ENCODE measurements around the gene ATP9B. TPM values are rescaled to one million over a fixed set of nuclear protein-coding genes. Genes with fewer than 3 reads are reported as not detected.
A peak's percentile ranks its signal among the peaks of the same experiment; 100 is the strongest.

The ATP9B gene
- polyA plus RNA-seq, 1 of the 3 experiments (the other 2 are of a cell fraction), result 11.2 TPM

- Histone ChIP-seq H3K4me1 (ENCODE audit: control insufficient read depth in 1 of 2, insufficient read depth in 2 of 2, low read depth in 1 of 2, low read length in 1 of 2) (peaks cover 4 to 8% of the 10 kb centered on the region in 2 experiments; a peak in 3 of 4 replicates), H3K36me3 (replicated peaks in 1 of 2; ENCODE audit: control insufficient read depth in 1 of 2, insufficient read depth in 2 of 2, low read length in 1 of 2) (no peaks in the 10 kb centered on the region), H3K79me2 (ENCODE audit: insufficient read depth) (peaks cover 50% of the 10 kb centered on the region), H3K4me2 (peak overlapping the region; percentile 90), H3K9ac (peak overlapping the region; percentile 88; the same call in 1 of the 2 replicates), H4K20me1 (ENCODE audit: insufficient read depth) (0 out of 2 replicates have a peak, but pooled peaks cover 6% of the 10 kb centered on the region), H3K4me3 (ENCODE audit: low read depth in 2 of 2, low read length in 1 of 2) (peak overlapping the region; percentile 80 to 95), H3K27me3 (ENCODE audit: insufficient read depth) (no peaks in the 10 kb centered on the region), H3K27ac (ENCODE audit: low read depth in 2 of 2, low read length in 1 of 2) (no peak overlapping the region), H3K9me3 (no peaks in the 10 kb centered on the region), H3F3A (replicated peaks; ENCODE audit: insufficient read depth) (peaks cover 10% of the 10 kb centered on the region), H2AFZ (ENCODE audit: low read depth) (no peak overlapping the region), H3K9me2 (no peaks in the 10 kb centered on the region)
- POLR2A ChIA-PET, result no interaction called here
- TF ChIP-seq USF1 (IDR thresholded peaks at IDR 0.05; ENCODE audit: borderline replicate concordance, low read depth) (no peak), SIN3A (IDR thresholded peaks at IDR 0.05; ENCODE audit: borderline replicate concordance, low read depth, low read length) (no peak), CTCF (IDR thresholded peaks at IDR 0.05) (no peak), NRF1 (IDR thresholded peaks at IDR 0.05; ENCODE audit: low read depth, low read length) (no peak), EZH2phosphoT487 (IDR thresholded peaks at IDR 0.05; ENCODE audit: borderline replicate concordance, low read depth) (no peak), FOSL2 (IDR thresholded peaks at IDR 0.05; ENCODE audit: borderline replicate concordance, low read depth) (no peak), USF2 (IDR thresholded peaks at IDR 0.05; ENCODE audit: borderline replicate concordance, low read depth, low read length) (no peak), RCOR1 (IDR thresholded peaks at IDR 0.05; ENCODE audit: low read length) (no peak), TAF1 (IDR thresholded peaks at IDR 0.05; ENCODE audit: borderline replicate concordance, low read depth, low read length) (no peak)
- CTCF ChIA-PET, result no interaction called here
- 73% methylated on average over 3 of the region's 3 CpGs for WGBS (ENCODE audit: low lambda C conversion rate)
- DNase-seq, result no peak
Measured at GRCh38 chr18:79070486-79070885, 1.3 kb downstream of the ATP9B start.

GRCh38 chr18:79071037-79071436, 1.8 kb downstream of the ATP9B start:
- no peak for DNase-seq
- Histone ChIP-seq H3K27me3 (ENCODE audit: insufficient read depth) (no peaks in the 10 kb centered on the region), H2AFZ (ENCODE audit: low read depth) (no peak overlapping the region), H3K9me3 (no peaks in the 10 kb centered on the region), H3K4me2 (peak overlapping the region; percentile 90), H3K9me2 (no peaks in the 10 kb centered on the region), H3K79me2 (ENCODE audit: insufficient read depth) (peaks cover 56% of the 10 kb centered on the region), H3K4me3 (ENCODE audit: low read depth in 2 of 2, low read length in 1 of 2) (0 out of 4 replicates have a peak overlapping the region, but pooled peaks of 1 of the 2 experiments have one; percentile 80), H3K27ac (ENCODE audit: low read depth in 2 of 2, low read length in 1 of 2) (no peak overlapping the region), H3K9ac (no peak overlapping the region), H4K20me1 (ENCODE audit: insufficient read depth) (0 out of 2 replicates have a peak, but pooled peaks cover 6% of the 10 kb centered on the region), H3K4me1 (ENCODE audit: control insufficient read depth in 1 of 2, insufficient read depth in 2 of 2, low read depth in 1 of 2, low read length in 1 of 2) (peaks cover 4 to 8% of the 10 kb centered on the region in 2 experiments; a peak in 3 of 4 replicates), H3K36me3 (replicated peaks in 1 of 2; ENCODE audit: control insufficient read depth in 1 of 2, insufficient read depth in 2 of 2, low read length in 1 of 2) (no peaks in the 10 kb centered on the region), H3F3A (replicated peaks; ENCODE audit: insufficient read depth) (peaks cover 10% of the 10 kb centered on the region)
- ChIA-PET POLR2A (no interaction called here), CTCF (no interaction called here)
- no peak for TF ChIP-seq RFX5 (IDR thresholded peaks at IDR 0.05; ENCODE audit: low read length)
- WGBS (ENCODE audit: low lambda C conversion rate), result 97% methylated on average over 1 of the region's 1 CpG
